OCI-LY7 (cell line): ENCODE data around the gene GCNT2. TPM values are rescaled to one million over a fixed set of nuclear protein-coding genes. Genes with fewer than 3 reads are reported as not detected.
"Not testable (repeated sequence)": the region's sequence is repeated elsewhere in the genome, so short reads cannot be mapped to it uniquely, and the experiment has no call there.

Experiments used
- BruUV-seq: library from RNA; stranded (reverse); fragments of 400-500 nt; replicated peaks from 2 replicates; lab custom pipeline; 2021; lab: Mats Ljungman, UMichigan
- CTCF ChIA-PET: fragments of 300-600 bp; sonication (Branson Sonifier 250); formaldehyde crosslinking; loops from one replicate; lab custom pipeline; 2022; ENCODE audit warnings: antibody characterized with exemption; ENCODE audit not compliant: unreplicated experiment; lab: Charles Lee
- POLR2A ChIA-PET: fragments of 300-600 bp; sonication (Branson Sonifier 250); formaldehyde crosslinking; loops from one replicate; lab custom pipeline; 2022; ENCODE audit warnings: antibody characterized with exemption; lab: Charles Lee
- DNase-seq: peaks from one replicate; pipeline ENCODE4 v3.0.0-alpha.2; 2015; ENCODE audit warnings: low spot score
- H2AFZ ChIP-seq: fragments of 200-600 bp; sonication (generic), shearing (Covaris generic); 2 replicates; pipeline ENCODE4 v1.6.1; 2014; ENCODE audit warnings: mild to moderate bottlenecking, antibody characterized with exemption, low read length, moderate library complexity
- H3K27ac ChIP-seq: fragments of 200-600 bp; sonication (generic); 2 replicates; pipeline ENCODE4 v1.5.1; 2014; ENCODE audit warnings: mixed run types, low read depth, mild to moderate bottlenecking, moderate library complexity, low read length, inconsistent platforms; ENCODE audit not compliant: poor library complexity, severe bottlenecking
- H3K36me3 ChIP-seq: fragments of 200-600 bp; sonication (generic); 2 replicates; pipeline ENCODE4 v1.6.1; 2014; ENCODE audit warnings: mild to moderate bottlenecking, antibody characterized with exemption, low read length, moderate library complexity, mixed read lengths; ENCODE audit not compliant: insufficient read depth
- H3K4me1 ChIP-seq: fragments of 200-600 bp; sonication (generic); 2 replicates; pipeline ENCODE4 v1.5.1; 2014; ENCODE audit warnings: mild to moderate bottlenecking, low read length; ENCODE audit not compliant: insufficient read depth, poor library complexity, severe bottlenecking
- H3K4me2 ChIP-seq: fragments of 200-600 bp; sonication (generic); 2 replicates; pipeline ENCODE4 v1.6.1; 2014; ENCODE audit warnings: mild to moderate bottlenecking, low read length
- H3K4me3 ChIP-seq: fragments of 200-600 bp; sonication (generic); 2 replicates; pipeline ENCODE4 v1.5.1; 2014; ENCODE audit warnings: mild to moderate bottlenecking, low read depth, low read length; ENCODE audit not compliant: poor library complexity, severe bottlenecking
- H3K79me2 ChIP-seq: fragments of 200-600 bp; sonication (generic); 2 replicates; pipeline ENCODE4 v1.6.1; 2016; ENCODE audit warnings: low read depth, mild to moderate bottlenecking, low read length, moderate library complexity, mixed read lengths; ENCODE audit not compliant: insufficient read depth
- H3K9me2 ChIP-seq: fragments of 200-600 bp; sonication (generic); 2 replicates; pipeline ENCODE4 v1.6.1; 2016; ENCODE audit warnings: mild to moderate bottlenecking, low read length, mixed read lengths; ENCODE audit not compliant: insufficient read depth
- H3K9me3 ChIP-seq: fragments of 200-600 bp; sonication (generic); 2 replicates; pipeline ENCODE4 v1.6.1; 2014; ENCODE audit warnings: mild to moderate bottlenecking, mixed run types, low read length, mixed read lengths
- H4K20me1 ChIP-seq: fragments of 200-600 bp; sonication (generic); 2 replicates; pipeline ENCODE4 v1.6.1; 2014; ENCODE audit warnings: mild to moderate bottlenecking, antibody characterized with exemption, low read length, moderate library complexity, mixed read lengths; ENCODE audit not compliant: insufficient read depth
- CTCF ChIP-seq: fragments of 200-600 bp; sonication (generic); conservative IDR thresholded peaks from 2 replicates; pipeline ENCODE4 v1.5.1; 2014; ENCODE audit warnings: mild to moderate bottlenecking, antibody characterized with exemption, low read length, moderate library complexity, mixed read lengths
- EZH2phosphoT487 ChIP-seq: fragments of 200-600 bp; sonication (generic); IDR thresholded peaks from 2 replicates; pipeline ENCODE4 v1.6.1; 2018; ENCODE audit warnings: low read depth, borderline replicate concordance, mild to moderate bottlenecking, mixed run types, antibody characterized with exemption, low read length, moderate library complexity, mixed read lengths
- intact Hi-C: fragments of 100-400 bp; cut with micrococcal nuclease; formaldehyde crosslinking; loops from one replicate; pipeline ENCODE4 v1.10.0; 2022; ENCODE audit not compliant: unreplicated experiment
- total RNA-seq, 2 experiments: library from RNA; depleted of rRNA in 1 of 2; stranded (reverse); fragments of >200 nt in 1 of 2; shearing (Covaris generic) in 1 of 2; gene quantifications; 2 replicates each; pipeline ENCODE4 v1.2.3, GENCODE V29; 2014 to 2022

The GCNT2 gene
- total RNA-seq, 2 experiments from 2014 or later, result 17.4 to 25.2 TPM

DNA sequence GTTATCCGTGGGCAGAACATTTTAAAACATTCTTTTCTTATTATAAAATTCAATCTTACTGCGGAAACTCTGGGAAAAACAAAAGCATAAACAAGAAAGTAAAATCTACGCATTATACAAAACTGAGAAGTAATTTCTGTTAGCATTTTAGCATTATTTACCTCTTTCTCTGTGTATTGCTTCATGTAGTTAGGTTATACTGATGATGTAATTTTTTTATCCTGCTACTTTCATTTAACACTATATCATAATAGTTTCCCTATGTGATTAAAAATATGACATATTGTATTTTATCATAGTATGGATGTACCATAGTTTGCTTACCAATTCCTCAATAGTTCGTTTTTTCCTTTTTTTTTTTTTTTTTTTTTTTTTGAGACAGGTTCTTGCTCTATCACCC lies 4.2 kb upstream of the GCNT2 start:
- Histone ChIP-seq H2AFZ (no peak overlapping the region), H3K4me2 (no peak overlapping the region), H3K9me3 (no peaks in the 10 kb centered on the region), H3K9me2 (no peaks in the 10 kb centered on the region), H3K79me2 (no peaks in the 10 kb centered on the region), H3K27ac (no peak overlapping the region), H3K36me3 (no peaks in the 10 kb centered on the region), H3K4me3 (no peak overlapping the region), H3K4me1 (peaks cover 19% of the 10 kb centered on the region), H4K20me1 (no peaks in the 10 kb centered on the region)
- intact Hi-C loops, result no loop called here
- no peak for DNase-seq
- CTCF ChIA-PET, result no interaction called here
- BruUV-seq, result no TSS peak
- TF ChIP-seq EZH2phosphoT487 (no peak), CTCF (no peak)
- POLR2A ChIA-PET, result interaction anchor here (0.6 to 0.7 kb wide), 2 partner anchors 318 to 1530 kb away, joined by 3 to 7 read pairs; no protein-coding TSS in a partner anchor

- Histone ChIP-seq H3K4me2 (no peak overlapping the region), H2AFZ (peak overlapping the region; percentile 66; the same call in 1 of the 2 replicates), H4K20me1 (no peaks in the 10 kb centered on the region), H3K4me1 (peaks cover 19% of the 10 kb centered on the region), H3K27ac (no peak overlapping the region), H3K79me2 (no peaks in the 10 kb centered on the region), H3K36me3 (no peaks in the 10 kb centered on the region), H3K4me3 (no peak overlapping the region), H3K9me3 (no peaks in the 10 kb centered on the region), H3K9me2 (no peaks in the 10 kb centered on the region)
- peak; percentile 26 for DNase-seq
- intact Hi-C loops, result no loop called here
- POLR2A ChIA-PET, result no interaction called here
- BruUV-seq, result no TSS peak
- CTCF ChIA-PET, result no interaction called here
- TF ChIP-seq CTCF, result no peak
Observed at GRCh38 chr6:10518557-10519407, 2.4 kb upstream of the GCNT2 start.

GRCh38 chr6:10519408-10519697 lies 1.8 kb upstream of the GCNT2 start:
- intact Hi-C loops, result not testable (repeated sequence)

More at GRCh38 chr6:10519408-10519697, 1.8 kb upstream of the GCNT2 start:
- Histone ChIP-seq H3K4me1 (peaks cover 19% of the 10 kb centered on the region), H2AFZ (peak overlapping the region; percentile 66; the same call in 1 of the 2 replicates)
- H3K79me2 ChIP-seq, H3K9me2 ChIP-seq, H3K27ac ChIP-seq, POLR2A ChIA-PET, H3K4me3 ChIP-seq, DNase-seq, BruUV-seq, H3K9me3 ChIP-seq, H3K4me2 ChIP-seq, CTCF ChIA-PET, H4K20me1 ChIP-seq, H3K36me3 ChIP-seq: not testable (repeated sequence)
